K562 (cell line): ENCODE data around the gene CXCL14. TPM values are rescaled to one million over a fixed set of nuclear protein-coding genes. Genes with fewer than 3 reads are reported as not detected.

Experiments used
- ATAC-seq: fragments of 200-7000 bp; cut with Tn5 transposase; 3 replicates; pipeline ENCODE4 v1.9.1; 2020; ENCODE audit warnings: moderate library complexity
- BruUV-seq: library from RNA; stranded (reverse); fragments of 400-500 nt; replicated peaks from 2 replicates; lab custom pipeline; 2021; lab: Mats Ljungman, UMichigan
- CTCF ChIA-PET: fragments of 300-600 bp; formaldehyde crosslinking; extraction: SDS; loops from one replicate; lab custom pipeline; 2021; ENCODE audit warnings: low intra/inter-chr PET ratio; lab: Yijun Ruan, JAX
- POLR2A ChIA-PET: fragments of 300-600, 350-650 bp; sonication (Branson Sonifier 250); formaldehyde crosslinking; extraction: SDS; loops from one replicate; lab custom pipeline; 2021; ENCODE audit warnings: antibody characterized with exemption, inconsistent platforms; lab: Yijun Ruan, JAX
- DNase-seq, 4 experiments: peaks; one replicate each; pipeline versions ENCODE4 v3.0.0 to v3.0.0-alpha.2; 2011 to 2018; ENCODE audit warnings: low spot score in 3 of 4, mixed read lengths in 3 of 4; ENCODE audit errors: extremely low read depth in 1 of 4
- FAIRE-seq: peaks from 2 replicates; lab custom pipeline; 2011; peaks lifted over from hg19 to GRCh38; lab: Jason Lieb, UNC
- H2AFZ ChIP-seq: 2 replicates; pipeline ENCODE4 v1.6.0; 2011; ENCODE audit warnings: low read depth, low read length, control low read depth, inconsistent platforms
- H3K27ac ChIP-seq: fragments of 200-600 bp; 3 replicates; pipeline ENCODE4 v1.8.0; 2011; ENCODE audit warnings: low read depth, mild to moderate bottlenecking, control low read depth, inconsistent platforms, low read length, moderate library complexity, mixed read lengths; ENCODE audit errors: extremely low read depth
- H3K27me3 ChIP-seq, 2 experiments: fragments of 300-600 bp in 1 of 2; 2 replicates in 1 of 2; 3 replicates in 1 of 2; pipeline versions ENCODE4 v1.6.0 to v1.8.0; 2011; ENCODE audit warnings: inconsistent platforms in 2 of 2, low read length in 2 of 2, mild to moderate bottlenecking in 1 of 2, mixed read lengths in 1 of 2, moderate library complexity in 1 of 2; ENCODE audit not compliant: control insufficient read depth in 2 of 2, insufficient read depth in 2 of 2
- H3K36me3 ChIP-seq: fragments of 300-600 bp; 3 replicates; pipeline ENCODE4 v1.8.0; 2011; ENCODE audit warnings: mild to moderate bottlenecking, low read length, inconsistent platforms; ENCODE audit not compliant: control insufficient read depth, insufficient read depth
- H3K4me1 ChIP-seq, 2 experiments: fragments of 200-600 bp in 1 of 2; replicated peaks in 1 of 2; 2 replicates in 1 of 2; 3 replicates in 1 of 2; pipeline versions ENCODE4 v1.5.1 to v1.8.0; 2011; ENCODE audit warnings: inconsistent platforms in 2 of 2, low read length in 2 of 2, mild to moderate bottlenecking in 1 of 2, mixed read lengths in 1 of 2, moderate library complexity in 1 of 2; ENCODE audit not compliant: control insufficient read depth in 2 of 2, insufficient read depth in 2 of 2
- H3K4me2 ChIP-seq: 2 replicates; pipeline ENCODE4 v1.6.1; 2011; ENCODE audit warnings: low read length, control low read depth, inconsistent platforms, mixed read lengths; ENCODE audit not compliant: insufficient read depth
- H3K4me3 ChIP-seq: fragments of 200-600 bp; sonication (generic), shearing (Covaris generic); 2 replicates; pipeline ENCODE4 v1.5.1; 2016; ENCODE audit warnings: control low read depth, inconsistent platforms
- H3K79me2 ChIP-seq: fragments of 200-600 bp; 3 replicates; pipeline ENCODE4 v1.8.0; 2011; ENCODE audit warnings: low read length, inconsistent platforms; ENCODE audit not compliant: control insufficient read depth, insufficient read depth
- H3K9ac ChIP-seq, 2 experiments: 2 replicates each; pipeline versions ENCODE4 v1.6.0 to v1.6.1; 2011; ENCODE audit warnings: low read depth in 2 of 2, low read length in 2 of 2, control low read depth in 1 of 2, inconsistent platforms in 1 of 2, mild to moderate bottlenecking in 1 of 2, mixed read lengths in 1 of 2; ENCODE audit not compliant: insufficient read depth in 1 of 2
- H3K9me1 ChIP-seq: one replicate; pipeline ENCODE4 v1.6.0; 2011; ENCODE audit warnings: inconsistent platforms, mild to moderate bottlenecking, low read length, moderate library complexity; ENCODE audit not compliant: control insufficient read depth, insufficient read depth
- H3K9me3 ChIP-seq: replicated peaks from 2 replicates; pipeline ENCODE4 v1.5.1; 2011; ENCODE audit warnings: low read depth, low read length, inconsistent platforms; ENCODE audit not compliant: control insufficient read depth, insufficient read depth
- H4K20me1 ChIP-seq: replicated peaks from 2 replicates; pipeline ENCODE4 v1.6.1; 2011; ENCODE audit warnings: low read length, inconsistent platforms, mixed read lengths; ENCODE audit not compliant: control insufficient read depth, insufficient read depth
- BACH1 ChIP-seq: fragments of 200-800 bp; sonication (Bioruptor generic); IDR thresholded peaks from 2 replicates; pipeline ENCODE4 v1.6.1; 2016; ENCODE audit warnings: missing genetic modification characterization, missing compliant biosample characterization
- BRD4 ChIP-seq: fragments of 200-600 bp; sonication (generic); IDR thresholded peaks from 2 replicates; pipeline ENCODE4 v1.6.1; 2017; ENCODE audit warnings: inconsistent platforms
- JUNB ChIP-seq: fragments of 450-650 bp; formaldehyde crosslinking; conservative IDR thresholded peaks from 2 replicates; pipeline ENCODE4 v1.4.0; 2020; ENCODE audit warnings: mild to moderate bottlenecking
- MCM5 ChIP-seq: fragments of 450-650 bp; IDR thresholded peaks from 2 replicates; pipeline ENCODE4 v1.6.1; 2016; ENCODE audit warnings: low read depth
- MTF1 ChIP-seq: fragments of 250-450 bp; sonication (Bioruptor Pico); IDR thresholded peaks from 2 replicates; pipeline ENCODE4 v1.9.0; 2021; ENCODE audit warnings: moderate library complexity, mild to moderate bottlenecking, inconsistent platforms, borderline replicate concordance
- NR4A1 ChIP-seq, 2 experiments: fragments of 250-450 bp in 1 of 2; fragments of 450-650 bp in 1 of 2; sonication (Bioruptor Pico) in 1 of 2; IDR thresholded peaks; 2 replicates each; pipeline versions ENCODE4 v1.4.0 to v1.6.1; 2016 to 2020; ENCODE audit warnings: mild to moderate bottlenecking in 2 of 2, missing compliant biosample characterization in 1 of 2, missing genetic modification characterization in 1 of 2, moderate library complexity in 1 of 2
- TAL1 ChIP-seq: fragments of 450-650 bp; IDR thresholded peaks from 2 replicates; pipeline ENCODE4 v1.6.1; 2016; ENCODE audit warnings: mild to moderate bottlenecking
- XRCC4 ChIP-seq: IDR thresholded peaks from one replicate; pipeline ENCODE4 v1.6.1; 2011; ENCODE audit not compliant: insufficient read depth, insufficient read length; ENCODE audit errors: extremely low read depth
- ZBED1 ChIP-seq: IDR thresholded peaks from 2 replicates; pipeline ENCODE4 v1.6.1; 2014
- ZC3H4 ChIP-seq: sonication (generic); formaldehyde crosslinking; IDR thresholded peaks from 2 replicates; pipeline ENCODE4 v1.9.0; 2021; ENCODE audit warnings: missing genetic modification reagents, borderline replicate concordance
- ZFP30 ChIP-seq: fragments of 250-450 bp; sonication (Bioruptor Pico); IDR thresholded peaks from 2 replicates; pipeline ENCODE4 v1.8.0; 2022; ENCODE audit warnings: moderate library complexity, mild to moderate bottlenecking, inconsistent platforms, borderline replicate concordance
- ZNF212 ChIP-seq: fragments of 450-650 bp; formaldehyde crosslinking; IDR thresholded peaks from 2 replicates; pipeline ENCODE4 v1.4.0; 2020; ENCODE audit warnings: mild to moderate bottlenecking
- ZNF24 ChIP-seq: fragments of 450-650 bp; IDR thresholded peaks from 2 replicates; pipeline ENCODE4 v1.6.1; 2016
- WGBS: fragments of 100-300 bp; shearing (Covaris generic); methylation state at CpG from one replicate; pipeline ENCODE4 v1.1.6; 2016; ENCODE audit warnings: low coverage, mixed read lengths; ENCODE audit not compliant: insufficient coverage; ENCODE audit errors: missing lambda C conversion rate; 5-methylcytosine and 5-hydroxymethylcytosine counted together
- in situ Hi-C: fragments of 300-500 bp; cut with MboI; formaldehyde crosslinking; loops from 4 replicates; pipeline ENCODE4 v1.15.0; 2018; ENCODE audit warnings: inconsistent platforms, mixed read lengths
- intact Hi-C: fragments of 100-400 bp; cut with micrococcal nuclease; formaldehyde crosslinking; loops from 2 replicates; pipeline ENCODE4 v1.14.2; 2022
- polyA plus RNA-seq, 8 experiments: library from polyadenylated mRNA; depleted of rRNA in 4 of 8; stranded (reverse) in 5 of 8; unstranded in 3 of 8; fragments of >200 nt; fragmentation: Nextera tagmentation in 2 of 8; fragmentation: Illumina TruSeq in 1 of 8; extraction: Ambion mirVana in 2 of 8; extraction: Trizol in 1 of 8; gene quantifications; 2 replicates each; pipeline versions ENCODE4 v1.2.1 to v1.2.3, GENCODE V29; 2011 to 2014; ENCODE audit warnings: inconsistent platforms in 1 of 8, missing spikeins in 1 of 8
- total RNA-seq, 7 experiments: library from RNA; depleted of rRNA in 6 of 7; stranded (reverse); fragments of >200 nt in 6 of 7; fragmentation: Illumina TruSeq in 2 of 7; extraction: Trizol in 2 of 7; gene quantifications; 2 replicates each; pipeline versions ENCODE4 v1.2.1 to v1.2.3, GENCODE V29; 2011 to 2021; ENCODE audit warnings: low replicate concordance in 1 of 7
- TF ChIP-seq, protein P1 (sequence below): conservative IDR thresholded peaks from 2 replicates; pipeline ENCODE4 v1.6.1; 2011; ENCODE audit warnings: low read depth, mild to moderate bottlenecking, low read length; ENCODE audit not compliant: control insufficient read depth
- TF ChIP-seq, protein P2 (sequence below): sonication (generic); formaldehyde crosslinking; IDR thresholded peaks from 2 replicates; pipeline ENCODE4 v1.8.0; 2022; ENCODE audit warnings: mild to moderate bottlenecking, missing genetic modification reagents

Gene CXCL14
- total and polyA plus RNA-seq, 9 of the 15 experiments (the other 6 are each of a cell fraction or from before 2014, with no cell fraction given): not detected

DNA sequence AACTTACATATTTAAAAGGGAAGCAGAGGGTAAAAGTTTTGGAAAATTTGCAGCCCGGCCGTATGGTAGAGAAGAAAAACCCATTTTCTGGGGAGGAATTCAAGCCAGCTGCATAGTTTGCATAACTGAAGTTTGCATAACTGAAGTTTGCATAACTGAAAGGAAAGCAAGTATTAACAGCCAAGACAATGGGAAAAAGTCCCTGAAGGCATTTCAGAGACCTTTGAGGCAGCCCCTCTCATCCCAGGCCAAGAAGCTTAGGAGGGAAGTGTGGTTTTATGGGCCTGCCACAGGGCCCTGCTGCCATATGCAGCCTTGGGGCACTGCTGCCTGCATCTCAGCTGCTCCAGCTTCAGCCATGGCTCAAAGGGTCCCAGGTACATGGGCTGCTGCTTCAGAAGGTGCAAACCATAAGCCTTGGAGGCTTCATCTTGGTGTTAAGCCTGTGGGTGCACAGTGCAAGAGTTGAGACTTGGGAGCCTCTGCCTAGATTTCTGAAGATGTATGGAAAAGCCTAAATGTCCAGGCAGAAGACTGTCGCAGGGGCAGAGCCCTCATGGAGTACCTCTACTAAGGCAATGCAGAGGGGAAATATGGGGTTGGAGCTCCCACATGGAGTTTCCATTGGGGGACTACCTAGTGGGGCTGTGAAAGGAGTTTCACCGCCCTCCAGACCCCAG, 36.9 kb upstream of the CXCL14 start:
- Histone ChIP-seq H4K20me1 (no peaks in the 10 kb centered on the region), H3K9me1 (no peaks in the 10 kb centered on the region), H2AFZ (no peak overlapping the region), H3K79me2 (no peaks in the 10 kb centered on the region), H3K9me3 (no peaks in the 10 kb centered on the region; the same call in 1 of the 2 replicates), H3K4me3 (no peak overlapping the region), H3K4me2 (no peak overlapping the region), H3K27ac (no peak overlapping the region), H3K4me1 (no peaks in the 10 kb centered on the region), H3K36me3 (no peaks in the 10 kb centered on the region), H3K9ac (no peak overlapping the region), H3K27me3 (no peaks in the 10 kb centered on the region)
- no peak for ATAC-seq
- POLR2A ChIA-PET: no interaction called here
- WGBS: 0% methylated on average over 4 of the region's 4 CpGs
- no TSS peak for BruUV-seq
- in situ Hi-C loops (no loop called here), intact Hi-C loops (no loop called here)
- no peak for DNase-seq
- no peak for TF ChIP-seq TAL1
- CTCF ChIA-PET: no interaction called here
- FAIRE-seq: no peak

DNA sequence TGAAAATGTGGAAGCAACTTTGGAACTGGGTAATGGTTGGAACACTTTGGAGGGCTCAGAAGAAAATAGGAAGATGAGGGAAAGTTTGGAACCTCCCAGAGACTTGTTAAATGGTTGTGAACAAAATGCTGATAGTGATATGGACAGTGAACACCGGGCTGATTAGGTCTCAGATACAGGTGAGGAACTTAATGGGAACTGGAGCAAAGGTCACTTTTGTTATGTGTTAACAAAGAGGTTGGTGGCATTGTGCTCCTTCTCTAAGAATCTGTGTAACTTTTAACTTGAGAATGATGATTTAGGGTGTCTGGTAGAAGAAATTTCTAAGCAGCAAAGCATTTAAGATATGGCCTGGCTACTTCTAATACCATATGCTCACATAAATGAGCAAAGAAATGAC, 36.4 kb upstream of the CXCL14 start:
- no peaks in the 10 kb centered on the region for H3K27me3 ChIP-seq
- H3K9me3 ChIP-seq: no peaks in the 10 kb centered on the region; the same call in 1 of the 2 replicates
- DNase-seq (no peak), FAIRE-seq (no peak), ATAC-seq (no peak)
- H3K79me2 ChIP-seq: no peaks in the 10 kb centered on the region
- no peaks in the 10 kb centered on the region for H3K9me1 ChIP-seq
- intact Hi-C loops (no loop called here), in situ Hi-C loops (no loop called here)
- WGBS: 7% methylated on average over 1 of the region's 1 CpG
- no TSS peak for BruUV-seq
- no peaks in the 10 kb centered on the region for H3K36me3 ChIP-seq
- H4K20me1 ChIP-seq: no peaks in the 10 kb centered on the region
- CTCF ChIA-PET: no interaction called here
- H3K4me3 ChIP-seq: no peak overlapping the region
- H2AFZ ChIP-seq: no peak overlapping the region
- no peak overlapping the region for H3K27ac ChIP-seq
- H3K9ac ChIP-seq: no peak overlapping the region
- no peak overlapping the region for H3K4me2 ChIP-seq
- POLR2A ChIA-PET: no interaction called here
- no peaks in the 10 kb centered on the region for H3K4me1 ChIP-seq
- no peak for TF ChIP-seq BRD4
- no peak for TF ChIP-seq XRCC4
- TF ChIP-seq, protein P1, sequence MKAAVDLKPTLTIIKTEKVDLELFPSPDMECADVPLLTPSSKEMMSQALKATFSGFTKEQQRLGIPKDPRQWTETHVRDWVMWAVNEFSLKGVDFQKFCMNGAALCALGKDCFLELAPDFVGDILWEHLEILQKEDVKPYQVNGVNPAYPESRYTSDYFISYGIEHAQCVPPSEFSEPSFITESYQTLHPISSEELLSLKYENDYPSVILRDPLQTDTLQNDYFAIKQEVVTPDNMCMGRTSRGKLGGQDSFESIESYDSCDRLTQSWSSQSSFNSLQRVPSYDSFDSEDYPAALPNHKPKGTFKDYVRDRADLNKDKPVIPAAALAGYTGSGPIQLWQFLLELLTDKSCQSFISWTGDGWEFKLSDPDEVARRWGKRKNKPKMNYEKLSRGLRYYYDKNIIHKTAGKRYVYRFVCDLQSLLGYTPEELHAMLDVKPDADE: no peak
- TF ChIP-seq, protein P2, sequence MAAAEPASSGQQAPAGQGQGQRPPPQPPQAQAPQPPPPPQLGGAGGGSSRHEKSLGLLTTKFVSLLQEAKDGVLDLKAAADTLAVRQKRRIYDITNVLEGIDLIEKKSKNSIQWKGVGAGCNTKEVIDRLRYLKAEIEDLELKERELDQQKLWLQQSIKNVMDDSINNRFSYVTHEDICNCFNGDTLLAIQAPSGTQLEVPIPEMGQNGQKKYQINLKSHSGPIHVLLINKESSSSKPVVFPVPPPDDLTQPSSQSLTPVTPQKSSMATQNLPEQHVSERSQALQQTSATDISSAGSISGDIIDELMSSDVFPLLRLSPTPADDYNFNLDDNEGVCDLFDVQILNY: no peak
- no peak for TF ChIP-seq ZBED1
- no peak for TF ChIP-seq ZC3H4
- TF ChIP-seq ZNF24: no peak
- no peak for TF ChIP-seq MTF1
- no peak for TF ChIP-seq JUNB (CRISPR knock-in tag)
- no peak for TF ChIP-seq MCM5
- no peak for TF ChIP-seq NR4A1 (CRISPR knock-in tag; IDR thresholded peaks at IDR 0.05)
- no peak for TF ChIP-seq NR4A1 (tag; IDR thresholded peaks at IDR 0.05)
- TF ChIP-seq ZNF212 (CRISPR knock-in tag): no peak
- TF ChIP-seq ZFP30 (CRISPR knock-in tag): no peak
- no peak for TF ChIP-seq BACH1 (tag)
